ENCODE measurements around the gene TAAR2.

Gene TAAR2

GRCh38 chr6:132592855-132593254 is 31.2 kb downstream of the TAAR2 start:
- H3K9ac ChIP-seq (ENCODE audit: low read depth, low read length), result no peak overlapping the region
- H3K4me1 ChIP-seq (ENCODE audit: insufficient read depth, low read length), result no peaks in the 10 kb centered on the region
- H3K36me3 ChIP-seq (ENCODE audit: insufficient read depth, low read length), result no peaks in the 10 kb centered on the region
- H3K9me3 ChIP-seq (ENCODE audit: control insufficient read depth, insufficient read depth, low read length), result no peaks in the 10 kb centered on the region

GRCh38 chr6:132590362-132590761 is 33.7 kb downstream of the TAAR2 start:
- no peaks in the 10 kb centered on the region for H3K9me3 ChIP-seq (ENCODE audit: control insufficient read depth, insufficient read depth, low read length)
- H3K4me1 ChIP-seq (ENCODE audit: insufficient read depth, low read length), result no peaks in the 10 kb centered on the region
- no peaks in the 10 kb centered on the region for H3K36me3 ChIP-seq (ENCODE audit: insufficient read depth, low read length)

GRCh38 chr6:132589454-132589853 is 34.6 kb downstream of the TAAR2 start, which contains the start of gene TAAR5:
Gene TAAR5, minus strand, starts transcription at chr6:132589741. Its CDS starts 55 bp downstream, at chr6:132589686.
- Histone ChIP-seq H3K36me3 (ENCODE audit: insufficient read depth, low read length) (no peaks in the 10 kb centered on the region), H3K9ac (ENCODE audit: low read depth, low read length) (no peak within 1 kb of the TSS), H3K9me3 (ENCODE audit: control insufficient read depth, insufficient read depth, low read length) (no peaks in the 10 kb centered on the region), H3K4me1 (ENCODE audit: insufficient read depth, low read length) (no peaks in the 10 kb centered on the region)

More at GRCh38 chr6:132590362-132590761, 33.7 kb downstream of the TAAR2 start:
- H3K9ac ChIP-seq (ENCODE audit: low read depth, low read length), result no peak overlapping the region

GRCh38 chr6:132587424-132587823 is 36.7 kb downstream of the TAAR2 start:
- Histone ChIP-seq H3K9ac (ENCODE audit: low read depth, low read length) (no peak overlapping the region), H3K36me3 (ENCODE audit: insufficient read depth, low read length) (no peaks in the 10 kb centered on the region), H3K9me3 (ENCODE audit: control insufficient read depth, insufficient read depth, low read length) (no peaks in the 10 kb centered on the region), H3K4me1 (ENCODE audit: insufficient read depth, low read length) (no peaks in the 10 kb centered on the region)

- Histone ChIP-seq H3K36me3 (ENCODE audit: insufficient read depth, low read length) (no peaks in the 10 kb centered on the region), H3K4me1 (ENCODE audit: insufficient read depth, low read length) (no peaks in the 10 kb centered on the region), H3K9ac (ENCODE audit: low read depth, low read length) (no peak overlapping the region), H3K9me3 (ENCODE audit: control insufficient read depth, insufficient read depth, low read length) (no peaks in the 10 kb centered on the region)
These were observed 39.4 kb downstream of the TAAR2 start for GRCh38 chr6:132584698-132585097.

- no peak overlapping the region for H3K9ac ChIP-seq (ENCODE audit: low read depth, low read length)
- H3K36me3 ChIP-seq (ENCODE audit: insufficient read depth, low read length), result no peaks in the 10 kb centered on the region
- peaks cover 15% of the 10 kb centered on the region; the same call in 1 of the 2 replicates for H3K4me1 ChIP-seq (ENCODE audit: insufficient read depth, low read length)
- no peaks in the 10 kb centered on the region for H3K9me3 ChIP-seq (ENCODE audit: control insufficient read depth, insufficient read depth, low read length)
These were observed 52.3 kb downstream of the TAAR2 start for GRCh38 chr6:132571774-132572173.

- H3K36me3 ChIP-seq (ENCODE audit: insufficient read depth, low read length), result no peaks in the 10 kb centered on the region
- no peaks in the 10 kb centered on the region for H3K9me3 ChIP-seq (ENCODE audit: control insufficient read depth, insufficient read depth, low read length)
- H3K4me1 ChIP-seq (ENCODE audit: insufficient read depth, low read length), result peaks cover 15% of the 10 kb centered on the region; the same call in 1 of the 2 replicates
- H3K9ac ChIP-seq (ENCODE audit: low read depth, low read length), result no peak within 1 kb of the TSS
These were observed 53.8 kb downstream of the TAAR2 start, which contains the start of gene TAAR6 for GRCh38 chr6:132570221-132570777. Gene TAAR6, plus strand, starts transcription at chr6:132570322. Its CDS starts 0 bp downstream, at chr6:132570322.

GRCh38 chr6:132569170-132569569 is 54.9 kb downstream of the TAAR2 start:
- Histone ChIP-seq H3K36me3 (ENCODE audit: insufficient read depth, low read length) (no peaks in the 10 kb centered on the region), H3K9me3 (ENCODE audit: control insufficient read depth, insufficient read depth, low read length) (no peaks in the 10 kb centered on the region), H3K4me1 (ENCODE audit: insufficient read depth, low read length) (peaks cover 15% of the 10 kb centered on the region; the same call in 1 of the 2 replicates), H3K9ac (ENCODE audit: low read depth, low read length) (no peak overlapping the region)

GRCh38 chr6:132568611-132569010 is 55.5 kb downstream of the TAAR2 start:
- Histone ChIP-seq H3K36me3 (ENCODE audit: insufficient read depth, low read length) (no peaks in the 10 kb centered on the region), H3K4me1 (ENCODE audit: insufficient read depth, low read length) (peaks cover 15% of the 10 kb centered on the region; the same call in 1 of the 2 replicates)

GRCh38 chr6:132567566-132567965 is 56.5 kb downstream of the TAAR2 start:
- no peaks in the 10 kb centered on the region for H3K36me3 ChIP-seq (ENCODE audit: insufficient read depth, low read length)
- no peak overlapping the region for H3K9ac ChIP-seq (ENCODE audit: low read depth, low read length)

More at GRCh38 chr6:132568611-132569010, 55.5 kb downstream of the TAAR2 start:
- H3K9me3 ChIP-seq (ENCODE audit: control insufficient read depth, insufficient read depth, low read length), result no peaks in the 10 kb centered on the region
- H3K9ac ChIP-seq (ENCODE audit: low read depth, low read length), result no peak overlapping the region

More at GRCh38 chr6:132567566-132567965, 56.5 kb downstream of the TAAR2 start:
- Histone ChIP-seq H3K4me1 (ENCODE audit: insufficient read depth, low read length) (peaks cover 15% of the 10 kb centered on the region; the same call in 1 of the 2 replicates), H3K9me3 (ENCODE audit: control insufficient read depth, insufficient read depth, low read length) (no peaks in the 10 kb centered on the region)
